HG03103 (cell line): ENCODE data around the gene TMEM213.

Source experiments
- ATAC-seq: cut with Tn5 transposase; IDR thresholded peaks from one replicate; pipeline ENCODE4 v1.9.1; 2021; ENCODE audit warnings: low read depth; ENCODE audit not compliant: unreplicated experiment

The TMEM213 gene

GRCh38 chr7:138797715-138798320 lies at the start of gene TMEM213, which contains the start of gene ATP6V0A4:
Gene TMEM213, plus strand, starts transcription at chr7:138797994. Its CDS starts 111 bp downstream, at chr7:138798105.
Gene ATP6V0A4, minus strand, starts transcription at chr7:138798196. Its CDS starts 26,949 bp downstream, at chr7:138771247.
- ATAC-seq: no peak

GRCh38 chr7:138748666-138749065 lies 49.1 kb upstream of the TMEM213 start:
- no peak for ATAC-seq

GRCh38 chr7:138749960-138750359 lies 47.8 kb upstream of the TMEM213 start:
- ATAC-seq: no peak

- no peak for ATAC-seq
These were observed 47.3 kb upstream of the TMEM213 start for GRCh38 chr7:138750473-138750872.

- no peak for ATAC-seq
These were observed 46.8 kb upstream of the TMEM213 start for GRCh38 chr7:138750901-138751464.

- ATAC-seq: peak; percentile 75
These were observed 45.2 kb upstream of the TMEM213 start for GRCh38 chr7:138752518-138753149.

- no peak for ATAC-seq
These were observed 44.7 kb upstream of the TMEM213 start for GRCh38 chr7:138753150-138753518.

GRCh38 chr7:138753610-138754009 lies 44.2 kb upstream of the TMEM213 start:
- ATAC-seq: no peak

GRCh38 chr7:138755331-138755747 lies 42.5 kb upstream of the TMEM213 start:
- ATAC-seq: no peak

- no peak for ATAC-seq
These were observed 41.8 kb upstream of the TMEM213 start for GRCh38 chr7:138755842-138756590.

GRCh38 chr7:138756591-138757242 lies 41.1 kb upstream of the TMEM213 start:
- ATAC-seq: no peak

- no peak for ATAC-seq
These were observed 29.6 kb upstream of the TMEM213 start for GRCh38 chr7:138768241-138768640.

GRCh38 chr7:138770904-138771303 lies 26.9 kb upstream of the TMEM213 start:
- ATAC-seq: no peak

GRCh38 chr7:138773176-138773575 lies 24.6 kb upstream of the TMEM213 start:
- ATAC-seq: no peak

GRCh38 chr7:138773817-138774216 lies 24.0 kb upstream of the TMEM213 start:
- ATAC-seq: no peak

- no peak for ATAC-seq
These were observed 21.5 kb upstream of the TMEM213 start for GRCh38 chr7:138776166-138776833.

GRCh38 chr7:138781004-138781403 lies 16.8 kb upstream of the TMEM213 start:
- ATAC-seq: no peak

- ATAC-seq: no peak
These were observed 13.1 kb upstream of the TMEM213 start for GRCh38 chr7:138784692-138785091.

- no peak for ATAC-seq
These were observed 12.0 kb upstream of the TMEM213 start for GRCh38 chr7:138785587-138786437.
